Amygdala (tissue), 56 donors: ENCODE results near the gene PLOD1.
A peak's percentile ranks its signal among the peaks of the same experiment; 100 is the strongest.
"Not testable (repeated sequence)": the region's sequence is repeated elsewhere in the genome, so short reads cannot be mapped to it uniquely, and the experiment has no call there.

Experiments
- DNase-seq, 56 donors: peaks; one replicate each; lab custom pipeline; 2025; lab: John Stamatoyannopoulos, UW

The PLOD1 gene

DNA sequence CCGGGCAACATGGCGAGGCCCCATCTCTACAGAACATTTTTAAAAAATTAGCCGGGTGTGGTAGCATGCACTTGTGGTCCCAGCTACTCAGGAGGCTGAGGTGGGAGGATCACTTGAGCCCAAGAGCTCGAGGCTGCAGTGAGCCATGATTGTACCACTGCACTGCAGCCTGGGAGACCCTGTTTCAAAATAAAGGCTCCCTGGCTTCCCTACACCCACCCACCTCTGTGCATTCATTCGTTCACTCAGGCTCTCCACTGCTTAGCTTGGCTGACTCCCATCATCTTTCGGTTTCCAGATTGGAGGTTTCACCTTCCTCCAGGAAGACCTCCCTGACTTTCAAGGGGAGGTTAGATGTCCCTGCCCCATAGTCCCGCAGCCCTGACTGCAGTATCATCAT, 22.5 kb upstream of the PLOD1 start:
- no peak for DNase-seq

GRCh38 chr1:11912482-11913216, 21.9 kb upstream of the PLOD1 start:
- DNase-seq = peak in 2 of 56 donors; percentile 15 to 34

- no peak for DNase-seq
These were observed 21.2 kb upstream of the PLOD1 start for GRCh38 chr1:11913291-11913690.

GRCh38 chr1:11914024-11914423, 20.5 kb upstream of the PLOD1 start:
- no peak for DNase-seq

DNA sequence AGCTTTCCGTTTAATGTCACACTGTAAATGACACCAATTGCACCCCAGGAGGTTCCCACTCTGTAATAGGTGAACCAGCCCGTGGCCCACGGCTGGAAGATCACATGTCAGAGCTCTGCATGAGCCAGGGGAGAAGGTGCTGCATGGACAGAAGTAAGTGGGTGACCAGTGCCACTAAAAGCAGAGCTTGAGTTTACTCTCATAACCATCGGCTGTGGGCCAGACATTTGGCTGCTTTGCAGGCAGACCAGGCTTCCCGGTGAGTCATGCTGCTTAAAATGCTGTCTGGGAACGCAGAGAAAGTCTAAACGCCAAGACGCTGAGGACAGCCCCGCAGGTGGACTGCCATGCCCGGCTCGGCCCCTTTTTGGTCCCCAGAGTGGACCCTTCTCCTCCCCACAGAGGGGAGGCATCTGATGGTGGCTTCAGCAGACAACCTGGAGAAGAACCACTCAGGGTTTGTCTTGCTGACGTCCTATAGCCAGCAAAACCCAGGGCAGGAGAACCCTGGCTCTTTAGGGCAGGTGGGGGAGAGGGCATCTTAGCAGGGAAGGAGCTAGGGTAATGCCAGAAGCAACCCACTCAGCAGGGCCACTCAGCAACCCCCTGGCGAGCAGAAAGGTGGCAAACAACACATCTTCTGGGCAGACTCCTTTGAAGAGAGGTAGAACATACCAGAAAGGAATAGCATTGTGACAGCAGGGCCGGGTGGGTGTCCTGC, 15.6 kb upstream of the PLOD1 start:
- DNase-seq = peak in 36 of 56 donors; percentile 8 to 70 (median 38)

GRCh38 chr1:11919621-11920020, 14.9 kb upstream of the PLOD1 start:
- DNase-seq = no peak

DNA sequence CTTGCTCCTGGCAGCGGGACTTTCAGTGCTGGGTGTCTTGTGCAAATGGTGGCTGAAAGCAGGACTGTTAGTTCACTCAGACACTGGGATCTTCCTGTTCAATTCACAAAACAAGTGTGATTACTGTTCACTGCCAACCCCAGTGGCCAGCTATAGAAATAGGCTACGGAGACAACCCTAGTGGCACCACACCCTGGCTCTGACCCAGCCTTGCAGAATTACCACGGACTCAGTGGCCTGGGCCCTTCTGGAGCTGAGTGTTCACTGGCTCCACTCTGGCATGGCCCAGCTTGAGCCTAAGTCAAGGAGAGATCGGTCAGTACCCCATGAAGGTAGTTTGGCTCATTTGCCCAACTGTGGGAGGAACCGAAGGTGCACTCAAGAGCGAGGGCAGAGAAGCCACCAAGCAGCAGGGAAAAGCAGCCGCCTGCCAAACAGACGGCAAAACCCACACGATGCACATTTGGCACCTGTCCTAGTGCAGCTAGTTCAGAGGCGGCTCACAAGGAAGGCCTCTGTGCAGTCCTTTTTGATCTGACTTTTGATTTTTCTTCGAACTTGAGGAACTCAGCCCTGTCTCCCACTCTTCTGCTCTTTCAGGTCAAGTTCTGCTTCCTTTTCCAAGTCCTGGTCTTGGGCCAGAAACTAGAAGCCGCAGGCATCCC, 14.1 kb upstream of the PLOD1 start:
- peak in 23 of 56 donors; percentile 17 to 59 (median 41) for DNase-seq

DNA sequence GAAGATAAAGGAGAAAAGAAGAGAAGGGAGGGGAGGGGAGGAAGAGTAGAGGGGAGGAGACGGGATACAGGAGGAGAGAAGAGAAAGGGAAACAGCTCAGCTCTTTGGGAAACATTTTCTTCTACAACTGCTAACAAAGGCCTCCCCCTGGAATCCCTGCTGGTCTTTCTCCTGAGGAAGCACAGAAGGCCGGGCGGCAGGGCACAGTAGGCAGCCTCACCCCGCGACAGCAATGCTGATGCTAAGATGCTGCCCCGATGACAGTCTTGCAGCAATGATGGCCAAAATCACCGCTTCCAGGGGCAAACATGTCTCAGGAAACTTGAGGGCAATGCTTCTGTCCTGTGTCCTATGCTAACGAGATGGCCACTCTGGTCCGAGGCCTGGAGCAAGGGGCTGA, 13.5 kb upstream of the PLOD1 start:
- no peak for DNase-seq

DNA sequence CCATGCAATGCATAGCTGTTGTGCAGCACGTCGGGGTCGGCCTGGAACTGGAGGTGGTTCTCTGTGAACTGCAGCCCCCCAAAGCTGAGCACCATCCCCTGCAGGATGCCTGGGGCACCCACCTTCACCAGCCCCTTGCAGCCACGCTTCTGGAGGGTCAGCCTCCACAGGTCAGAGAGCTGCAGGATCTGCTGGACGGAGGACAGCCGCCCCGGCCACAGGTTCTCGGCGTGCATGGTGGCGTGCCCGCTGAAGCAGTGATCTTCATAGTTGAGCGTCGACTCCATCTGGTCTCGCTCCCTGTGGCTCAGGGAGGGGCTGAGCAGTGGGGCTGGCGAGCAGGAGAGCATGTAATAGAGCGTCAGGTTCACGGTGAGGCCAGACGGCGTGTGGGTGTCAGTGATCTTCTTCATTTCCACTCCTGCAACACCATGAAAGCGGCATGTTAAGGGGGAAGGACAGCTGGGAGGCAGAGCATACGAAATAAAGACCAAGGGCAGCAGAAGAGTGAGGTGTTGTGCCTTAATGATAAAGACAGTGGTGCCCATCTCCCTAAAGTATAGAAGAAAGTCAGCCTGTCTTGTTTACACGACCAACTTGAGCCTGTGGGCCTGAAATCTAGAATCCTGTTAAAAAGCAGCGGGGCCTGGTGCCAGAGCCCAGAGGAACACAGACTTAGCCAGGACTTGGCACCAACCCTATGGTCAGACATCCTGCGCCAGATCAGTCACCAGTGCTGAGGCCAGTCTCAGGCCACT, 11.3 kb upstream of the PLOD1 start:
- peak in 1 of 56 donors; percentile 16 for DNase-seq

DNA sequence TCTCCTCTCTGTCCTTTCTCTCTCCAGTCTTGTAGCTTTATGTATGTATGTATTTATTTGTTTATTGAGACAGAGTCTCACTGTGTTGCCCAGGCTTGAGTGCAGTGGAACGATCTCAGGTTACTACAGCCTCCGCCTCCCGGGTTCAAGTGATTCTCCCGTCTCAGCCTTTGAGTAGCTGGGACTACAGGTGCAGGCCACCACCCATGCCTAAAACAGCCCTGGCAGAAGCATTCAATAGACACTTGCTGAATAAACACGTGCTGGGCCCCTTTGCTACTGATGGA, 10.7 kb upstream of the PLOD1 start:
- DNase-seq = no peak

- DNase-seq = no peak
These were observed 10.0 kb upstream of the PLOD1 start for GRCh38 chr1:11924334-11925195.

GRCh38 chr1:11925196-11925937, 9.2 kb upstream of the PLOD1 start:
- DNase-seq = not testable (repeated sequence)

GRCh38 chr1:11925938-11926292, 8.6 kb upstream of the PLOD1 start:
- DNase-seq = peak in 2 of 56 donors; percentile 45 to 49

- DNase-seq = peak in 1 of 56 donors; percentile 19
These were observed 6.5 kb upstream of the PLOD1 start for GRCh38 chr1:11927866-11928592.

GRCh38 chr1:11929849-11930248, 4.7 kb upstream of the PLOD1 start:
- peak in 17 of 56 donors; percentile 8 to 65 (median 19) for DNase-seq

DNA sequence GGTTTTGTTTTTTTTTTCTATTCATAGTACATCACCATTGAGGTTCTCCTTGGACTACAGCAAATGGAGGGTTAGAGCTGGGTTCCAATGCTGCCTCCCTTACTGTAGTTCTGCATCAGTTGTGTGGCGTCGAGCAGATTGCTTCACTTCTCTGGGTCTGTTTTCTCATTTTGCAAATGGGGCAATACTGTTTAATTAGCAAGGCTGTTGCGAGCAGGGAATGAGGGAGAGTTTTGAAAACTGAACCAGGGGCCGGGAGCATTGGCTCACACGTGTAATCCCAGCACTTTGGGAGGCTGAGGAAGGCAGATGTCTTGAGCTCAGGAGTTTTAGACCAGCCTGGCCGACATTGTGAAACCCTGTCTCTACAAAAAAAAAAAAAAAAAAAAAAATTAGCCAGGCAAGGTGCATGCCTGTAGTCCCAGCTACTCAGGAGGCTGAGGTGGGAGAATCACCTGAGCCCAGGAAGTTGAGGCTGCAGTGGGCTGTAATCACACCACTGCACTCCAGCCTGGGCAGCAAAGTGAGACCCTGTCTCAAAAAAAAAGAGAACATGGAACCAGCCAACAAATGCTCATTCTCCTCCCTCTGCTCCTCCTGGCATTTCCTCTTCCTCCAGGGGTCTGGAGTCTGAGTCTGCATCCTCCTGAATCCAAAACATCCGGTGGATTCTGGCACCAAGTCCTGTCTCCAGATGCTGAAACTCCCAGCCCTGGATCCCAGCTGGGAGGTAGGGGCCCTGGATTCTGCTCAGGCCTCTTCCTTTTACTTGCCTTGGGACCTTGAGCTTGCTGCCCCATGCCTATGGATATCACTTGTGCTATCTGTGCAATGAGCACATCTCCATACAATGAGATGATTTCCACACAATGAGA, 3.7 kb upstream of the PLOD1 start:
- no peak for DNase-seq

- DNase-seq = no peak
These were observed 2.7 kb upstream of the PLOD1 start for GRCh38 chr1:11931845-11932244.

- DNase-seq = no peak
These were observed 518 bp downstream of the PLOD1 start for GRCh38 chr1:11935057-11935412.
